Activated CD4-positive, CD25-positive, alpha-beta regulatory T cell (primary cell): ENCODE results near the gene FKRP.
A peak's percentile ranks its signal among the peaks of the same experiment; 100 is the strongest.
"Not testable (repeated sequence)": the region's sequence is repeated elsewhere in the genome, so short reads cannot be mapped to it uniquely, and the experiment has no call there.

Source experiments
- DNase-seq, 4 experiments: peaks; one replicate each; lab custom pipeline; 2025; lab: John Stamatoyannopoulos, UW

Gene FKRP

DNA sequence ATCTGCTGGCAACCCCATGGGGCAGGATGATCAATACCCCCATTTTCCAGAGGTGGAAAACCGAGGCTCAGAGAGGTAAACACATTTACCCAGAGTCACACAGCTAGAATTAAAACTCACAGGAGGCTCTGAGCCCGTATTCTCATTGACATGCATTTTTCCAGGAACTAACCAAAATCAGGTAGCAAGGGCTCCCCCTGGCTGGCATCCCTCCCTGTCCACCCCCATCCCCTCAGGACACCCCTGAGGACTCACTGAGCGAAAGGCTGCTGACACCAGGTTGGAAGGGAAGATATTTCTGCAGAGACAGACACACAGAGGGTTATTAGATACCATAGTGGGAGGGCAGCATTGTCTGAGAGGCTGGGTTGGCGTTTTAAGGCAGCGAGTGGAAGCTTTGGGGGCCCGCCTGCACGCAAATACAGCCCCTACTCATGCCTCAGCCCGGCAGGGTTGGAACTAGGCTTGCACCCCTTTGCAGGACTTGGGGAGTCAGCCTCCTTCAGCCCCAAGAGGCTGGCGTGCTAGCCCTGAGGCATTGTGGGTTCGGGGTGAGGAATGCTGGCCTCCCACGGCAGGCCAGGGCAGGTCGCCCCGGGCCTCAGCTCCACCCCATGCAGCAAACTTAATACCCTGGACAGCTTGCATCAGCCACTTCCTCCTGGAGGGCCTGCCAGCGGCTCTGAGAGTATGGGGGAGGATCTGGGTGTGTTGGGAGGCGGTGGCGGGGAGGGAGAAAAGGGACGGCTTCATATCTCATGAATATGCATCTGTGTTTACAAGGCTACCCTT is 38.6 kb downstream of the FKRP start:
- peak in 2 of 4 experiments; percentile 31 to 45 for DNase-seq

DNA sequence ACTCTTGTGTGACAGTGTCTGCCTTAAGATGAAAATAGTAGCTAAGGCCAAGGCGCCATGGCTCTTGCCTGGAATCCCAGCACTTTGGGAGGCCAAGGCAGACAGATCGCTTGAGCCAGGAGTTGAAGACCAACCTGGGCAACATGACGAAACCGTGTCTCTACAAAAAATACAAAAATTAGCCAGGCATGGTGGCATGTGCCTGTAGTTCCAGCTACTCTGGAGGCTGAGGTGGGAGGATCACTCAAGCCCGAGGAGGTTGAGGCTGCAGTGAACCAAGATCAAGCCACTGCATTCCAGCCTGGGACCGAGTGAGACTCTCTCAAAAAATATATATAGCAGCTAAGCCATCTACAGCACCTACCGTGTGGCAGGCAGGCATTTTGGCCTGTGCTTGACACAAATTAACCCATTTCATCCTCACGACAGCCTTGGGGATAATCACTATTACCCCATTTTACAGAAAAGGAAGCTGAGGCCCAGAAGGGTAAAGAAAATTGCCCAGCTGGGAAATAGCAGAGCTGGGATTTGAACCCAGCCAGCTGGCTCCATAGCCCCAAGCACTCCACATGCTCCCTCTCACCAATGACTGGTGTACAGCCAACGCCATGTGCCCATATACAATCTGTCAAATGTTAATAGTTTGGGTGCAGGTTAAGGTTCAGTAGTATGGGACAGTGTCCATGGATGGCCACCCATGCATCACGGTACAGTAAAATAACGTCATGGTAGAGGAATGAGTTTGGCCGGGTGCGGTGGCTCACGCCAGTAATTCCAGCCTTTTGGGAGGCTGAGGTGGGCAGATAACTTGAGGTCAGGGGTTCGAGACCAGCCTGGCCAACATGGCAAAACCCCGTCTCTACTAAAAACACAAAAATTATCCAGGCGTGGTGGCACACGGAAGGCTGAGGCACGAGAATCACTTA is 39.5 kb downstream of the FKRP start:
- DNase-seq: no peak

DNA sequence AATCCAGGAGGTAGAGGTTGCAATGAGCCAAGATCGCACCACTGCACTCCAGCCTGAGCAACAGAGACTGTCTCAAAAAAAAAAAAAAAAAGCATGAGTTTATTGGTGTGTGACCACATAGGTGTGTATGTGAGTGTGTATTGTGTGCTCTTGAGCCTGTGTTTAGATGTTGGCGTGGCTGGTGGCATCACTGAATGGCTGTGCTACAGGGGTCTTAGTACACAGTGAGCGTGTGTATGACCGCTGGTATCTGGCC is 40.1 kb downstream of the FKRP start:
- DNase-seq: no peak

DNA sequence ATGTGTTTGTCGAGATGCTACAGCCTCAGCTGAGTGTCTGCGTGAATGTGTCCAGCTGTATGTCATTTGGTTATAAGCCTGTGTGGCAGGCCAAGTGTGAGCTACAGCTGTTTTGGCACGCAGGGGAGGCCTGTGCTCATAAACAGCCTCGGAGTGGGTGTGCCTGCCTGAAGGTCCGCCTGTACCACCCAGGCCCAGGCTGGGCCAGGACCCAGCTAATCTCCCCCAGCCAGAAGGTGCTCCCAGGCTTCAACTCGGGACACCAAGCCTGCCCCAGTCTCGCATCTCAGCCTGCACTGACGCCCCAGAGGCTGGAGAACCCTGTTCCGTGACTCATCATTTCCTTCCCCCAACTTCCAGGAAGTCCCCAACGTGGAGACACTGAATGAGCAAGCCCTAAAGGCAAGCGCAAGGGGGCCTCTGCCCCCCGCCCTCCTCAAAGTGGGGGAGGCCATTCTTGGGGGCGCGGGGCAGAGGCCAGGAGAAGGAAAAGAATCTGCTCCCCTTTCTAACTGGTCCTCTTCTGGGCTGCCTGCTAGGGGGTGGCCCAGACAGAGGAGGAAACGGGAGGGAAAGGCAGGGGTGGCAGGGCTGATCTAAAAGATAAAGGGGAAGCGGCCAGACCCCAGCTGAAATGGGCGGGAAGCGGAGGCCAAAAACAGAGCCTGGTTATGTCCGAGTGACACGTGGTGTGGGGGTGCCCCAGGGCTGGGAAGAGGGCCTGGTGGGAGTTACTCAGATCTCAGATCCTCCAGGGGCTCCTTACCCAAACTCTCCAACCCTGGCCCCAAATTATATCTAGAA is 40.6 kb downstream of the FKRP start:
- peak; percentile 38 to 68 (median 48) for DNase-seq

DNA sequence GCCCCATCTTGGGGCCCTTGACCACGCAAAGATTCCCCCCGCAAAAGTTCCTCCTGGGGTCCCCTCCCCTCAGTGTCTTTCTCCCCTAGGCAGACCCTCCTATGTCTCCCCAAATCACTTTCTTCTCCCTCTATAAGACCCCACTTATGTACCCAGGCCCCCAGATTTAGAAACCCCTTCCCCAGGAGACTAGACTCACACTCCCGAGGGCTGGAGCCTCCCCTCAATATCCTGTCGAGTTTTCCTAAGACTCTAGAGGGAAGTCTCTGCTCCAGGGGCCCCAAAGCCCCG is 41.1 kb downstream of the FKRP start:
- DNase-seq: no peak

DNA sequence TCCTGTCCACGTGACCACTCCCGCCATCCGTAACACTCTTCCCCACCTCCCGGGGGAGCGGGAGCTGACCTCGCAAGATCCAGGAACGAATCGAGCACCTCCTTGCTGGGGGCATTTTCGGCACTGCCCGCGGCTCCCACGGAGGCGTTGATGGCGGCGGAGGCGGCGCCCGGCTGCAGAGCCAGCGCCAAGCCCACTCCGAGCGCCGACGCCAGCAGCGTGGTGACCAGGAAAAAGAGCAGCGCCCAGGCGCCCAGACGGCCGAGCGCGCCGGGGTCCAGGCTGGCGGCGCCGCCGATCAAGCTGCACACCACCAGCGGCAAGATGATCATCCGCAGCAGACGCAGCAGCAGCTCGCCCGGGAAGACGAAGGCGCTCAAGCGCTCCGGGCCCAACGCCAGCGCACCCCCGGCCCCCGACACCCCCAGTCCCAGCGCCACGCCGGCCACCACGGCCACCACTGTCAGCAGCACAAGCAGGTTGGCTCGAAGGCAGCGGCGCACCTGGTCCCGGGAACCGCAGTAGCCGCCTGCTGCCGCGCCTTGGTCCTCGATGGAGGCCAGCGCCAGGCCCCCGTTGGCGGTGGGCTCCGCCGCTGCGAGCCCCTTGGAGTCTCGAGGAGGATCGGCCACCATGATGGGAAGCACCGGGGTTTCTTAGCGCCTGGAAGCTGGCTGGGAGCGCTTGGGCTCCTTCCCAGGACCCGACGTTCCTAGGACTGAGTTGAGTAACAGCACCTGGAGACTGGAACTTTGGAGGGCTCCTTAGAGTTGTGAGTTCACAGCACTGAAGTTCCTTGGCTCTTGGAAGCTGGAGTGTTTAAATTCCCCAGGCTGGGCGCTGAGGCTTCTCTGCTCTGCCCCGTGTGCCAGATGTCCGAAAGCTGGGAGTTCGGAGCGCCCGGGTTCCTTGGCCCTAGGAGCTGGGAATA is 41.7 kb downstream of the FKRP start:
- DNase-seq: peak in 1 of 4 experiments; percentile 22

DNA sequence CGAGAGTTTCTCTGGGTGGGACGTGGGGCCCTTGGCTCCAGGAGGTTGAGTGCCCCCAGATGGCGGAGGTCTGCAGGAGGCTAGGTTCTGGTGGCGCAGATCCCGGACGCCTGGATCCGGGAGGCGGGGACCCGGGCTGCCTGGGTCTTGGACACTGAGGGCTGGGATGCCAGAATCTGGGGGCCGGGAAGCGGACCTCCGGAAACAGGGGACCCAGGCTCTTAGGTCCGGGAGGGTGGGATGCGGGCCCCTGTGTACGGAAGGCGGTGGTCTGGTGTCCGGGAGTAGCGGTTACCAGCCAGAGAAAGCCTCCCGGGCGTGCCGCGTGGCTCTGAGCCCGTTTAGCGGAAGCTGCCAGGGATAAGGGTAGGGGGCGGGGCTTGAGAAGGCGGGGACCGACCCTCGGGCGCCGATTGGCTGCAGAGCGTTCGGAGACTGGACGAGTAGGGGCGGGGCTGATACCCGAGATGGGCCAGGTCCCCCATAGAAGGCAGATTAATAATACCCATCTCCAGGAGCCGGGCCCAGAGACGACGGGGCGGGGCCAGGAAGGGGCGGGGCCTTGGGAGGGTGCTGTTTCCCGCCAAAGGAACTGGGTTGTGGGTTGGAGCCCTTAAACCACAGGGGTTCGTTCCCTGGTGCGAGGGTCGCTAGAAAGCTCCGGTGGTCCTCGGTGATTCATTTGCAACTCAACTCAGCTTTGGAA is 42.6 kb downstream of the FKRP start, which contains the start of gene SLC1A5:
TSS of gene SLC1A5 (minus strand) at position 333 of the 706 bp plus-strand sequence. CDS start 629 bp downstream, outside the sequence.
- DNase-seq: peak; percentile 93 to 99 (median 96)

DNA sequence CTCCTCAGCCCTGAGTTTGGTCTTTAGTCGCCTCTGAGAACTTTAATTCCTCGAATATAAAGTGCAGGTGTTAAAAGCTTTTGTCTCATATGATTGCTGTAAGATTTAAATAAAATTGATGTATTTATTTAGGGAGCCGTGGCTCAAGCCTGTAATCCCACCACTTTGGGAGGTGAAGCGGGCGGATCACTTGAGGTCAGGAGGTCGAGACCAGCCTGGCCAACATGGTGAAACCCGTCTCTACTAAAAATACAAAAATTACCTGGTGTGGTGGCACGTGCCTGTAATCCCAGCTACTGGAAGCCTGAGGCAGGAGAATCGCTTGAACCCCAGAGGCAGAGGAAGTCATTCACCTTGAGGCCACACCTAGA is 43.1 kb downstream of the FKRP start:
- no peak for DNase-seq

DNA sequence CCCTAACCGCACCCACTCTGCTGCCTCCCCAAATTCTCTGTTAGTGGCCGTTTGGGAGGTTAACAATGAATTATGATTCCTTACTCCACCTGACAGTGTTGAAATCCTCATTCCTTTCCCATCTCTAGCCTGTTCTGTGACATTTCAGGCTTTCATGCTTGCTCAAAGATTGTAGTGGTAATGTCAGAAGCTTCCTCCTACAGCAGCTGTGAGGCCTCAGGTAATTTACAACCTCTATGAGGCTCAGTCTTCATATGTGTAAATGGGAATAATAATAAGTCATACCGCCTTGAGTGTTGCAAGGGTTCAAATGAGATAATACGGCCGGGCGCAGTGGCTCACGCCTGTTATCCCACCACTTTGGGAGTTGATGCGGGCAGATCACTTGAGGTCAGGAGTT is 43.5 kb downstream of the FKRP start:
- DNase-seq: no peak

DNA sequence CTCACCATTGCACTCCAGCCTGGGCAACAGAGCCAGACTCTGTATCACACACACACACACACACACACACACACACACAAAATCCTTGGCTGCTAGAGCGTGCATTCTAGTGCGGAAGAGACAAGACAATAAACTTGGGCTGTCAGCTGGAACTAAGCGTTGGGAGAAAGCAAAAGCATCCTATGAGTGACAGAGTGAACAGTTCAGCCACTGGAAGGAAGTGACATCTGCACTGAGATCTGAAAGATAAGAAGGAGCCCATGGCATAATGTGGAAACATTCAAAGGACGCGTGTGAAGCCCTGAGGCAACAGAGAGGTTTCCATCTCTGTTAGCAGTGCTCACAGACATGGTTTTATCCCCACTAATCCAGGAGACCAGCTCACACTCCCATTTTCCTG is 46.1 kb downstream of the FKRP start:
- no peak for DNase-seq

DNA sequence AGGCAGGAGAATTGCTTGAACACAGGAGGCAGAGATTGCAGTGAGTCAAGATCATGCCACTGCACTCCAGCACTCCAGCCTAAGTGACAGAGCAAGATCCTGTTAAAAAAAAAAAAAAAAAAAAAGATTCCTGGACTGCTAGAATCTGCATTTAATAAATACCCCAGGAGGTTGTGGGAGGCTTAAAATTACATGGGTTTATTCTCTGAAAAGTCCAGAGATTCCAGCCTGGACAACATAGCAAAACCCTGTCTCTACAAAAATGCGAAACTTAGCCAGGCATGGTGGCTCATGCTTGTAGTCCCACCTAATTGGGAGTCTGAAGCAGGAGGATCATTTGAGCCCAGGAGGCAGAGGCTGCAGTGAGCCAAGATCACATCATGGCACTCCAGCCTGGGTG is 52.0 kb downstream of the FKRP start:
- DNase-seq: no peak

DNA sequence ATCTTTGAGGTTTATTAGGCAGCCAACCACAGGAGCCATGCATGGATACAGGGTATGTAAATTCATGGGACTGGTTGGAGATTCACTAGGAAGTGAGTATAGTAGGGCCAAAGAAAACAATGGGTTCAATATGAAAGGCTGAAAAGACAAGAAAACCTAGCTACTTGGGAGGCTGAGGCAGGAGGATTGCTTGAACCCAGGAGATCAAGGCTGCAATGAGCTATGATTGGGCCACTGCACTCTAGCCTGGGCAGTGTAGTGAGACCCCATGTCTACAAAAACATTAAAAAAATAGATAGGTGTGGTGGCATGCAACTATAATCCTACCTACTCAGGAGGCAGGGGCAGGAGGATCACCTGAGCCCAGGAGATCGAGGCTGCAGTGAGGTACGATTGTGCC is 52.9 kb downstream of the FKRP start:
- no peak for DNase-seq

DNA sequence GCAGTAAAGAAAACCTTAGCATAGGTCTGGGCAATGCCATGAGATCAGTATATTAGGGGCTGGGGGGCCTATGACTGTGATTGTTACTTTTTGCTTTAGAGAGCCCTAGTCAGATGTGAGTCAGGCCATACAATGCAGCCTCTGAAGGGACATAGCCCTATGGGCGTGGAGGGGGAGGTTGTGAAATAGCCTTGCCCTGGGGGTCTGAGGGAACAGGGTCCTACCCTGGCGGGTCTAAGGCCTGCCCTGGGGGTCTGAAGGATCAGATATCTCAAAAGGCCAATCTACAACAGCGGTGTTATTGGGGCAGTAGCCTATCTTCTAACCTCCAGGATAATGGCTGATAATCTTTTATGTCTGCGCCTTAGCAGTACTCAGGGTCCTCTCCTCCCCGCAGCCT is 56.3 kb downstream of the FKRP start:
- DNase-seq: no peak

DNA sequence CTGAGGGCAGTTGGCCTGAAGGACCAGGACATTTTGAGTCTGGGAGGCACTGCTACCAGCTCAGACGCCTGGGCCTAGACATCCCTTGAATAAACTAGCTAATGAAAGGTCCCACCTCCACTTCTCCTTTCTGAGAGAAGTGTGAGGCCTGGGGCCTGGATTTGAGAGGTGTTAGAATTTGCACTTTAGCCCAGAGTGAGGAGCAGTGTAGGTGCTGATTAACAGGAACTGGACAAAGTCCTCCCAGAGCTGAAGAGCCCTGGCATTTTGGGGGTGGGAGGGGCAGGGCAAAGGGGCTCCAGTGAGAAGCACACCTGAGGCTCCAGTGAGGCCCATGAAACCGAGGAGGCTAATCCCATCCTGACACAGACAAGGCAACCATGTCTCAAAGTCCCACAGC is 57.7 kb downstream of the FKRP start:
- DNase-seq: no peak

DNA sequence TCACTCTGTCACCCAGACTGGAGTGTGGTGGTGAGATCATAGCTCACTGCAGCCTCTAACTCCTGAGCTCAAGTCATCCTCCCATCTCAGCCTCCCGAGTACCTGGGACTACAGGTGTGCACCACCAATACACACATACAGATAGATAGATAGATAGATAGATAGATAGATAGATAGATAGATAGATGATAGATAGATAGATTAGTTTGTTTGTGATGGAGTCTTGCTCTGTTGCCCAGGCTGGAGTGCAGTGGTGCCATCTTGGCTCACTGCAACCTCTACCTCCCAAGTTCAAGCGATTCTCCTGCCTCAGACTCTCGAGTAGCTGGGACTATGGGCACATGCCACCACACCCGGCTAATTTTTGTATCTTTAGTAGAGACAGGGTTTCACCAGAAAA is 58.6 kb downstream of the FKRP start:
- not testable (repeated sequence) for DNase-seq

DNA sequence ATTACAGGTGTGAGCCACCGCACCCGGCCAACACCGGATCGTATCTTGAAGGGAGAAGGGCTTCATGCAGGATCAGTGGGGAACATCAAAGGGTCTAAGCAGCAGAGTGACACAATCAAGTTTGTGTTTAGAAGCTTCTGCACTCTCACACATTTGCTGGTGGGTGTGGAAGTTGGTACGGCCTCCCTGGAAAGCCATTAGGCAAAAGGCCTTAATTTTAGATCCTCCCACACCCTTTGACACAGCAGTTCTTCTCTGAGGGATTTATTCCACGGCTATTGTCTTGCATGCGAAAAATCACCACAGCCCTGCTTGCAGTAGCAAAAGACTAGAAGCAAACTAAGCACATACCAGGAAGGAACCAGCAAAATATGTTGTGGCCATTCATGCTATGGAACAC is 60.8 kb downstream of the FKRP start:
- no peak for DNase-seq
